Suprapubic skin (tissue), 4 donors: Measurements from ENCODE around the gene NRP1. TPM values are rescaled to one million over a fixed set of nuclear protein-coding genes. Genes with fewer than 3 reads are reported as not detected.

Source experiments
- DNase-seq, 2 donors: peaks; one replicate each; pipeline ENCODE4 v3.0.0-alpha.2; 2019; ENCODE audit warnings: low spot score in 2 of 2
- H3K27ac ChIP-seq: fragments of 200-600 bp; sonication (generic); one replicate; pipeline ENCODE4 v1.5.1; 2019
- H3K27me3 ChIP-seq: fragments of 200-600 bp; sonication (generic); one replicate; pipeline ENCODE4 v1.5.1; 2019
- H3K36me3 ChIP-seq: fragments of 200-600 bp; sonication (generic); one replicate; pipeline ENCODE4 v1.5.1; 2019
- H3K4me1 ChIP-seq: fragments of 200-600 bp; sonication (generic); one replicate; pipeline ENCODE4 v1.5.1; 2019
- H3K4me3 ChIP-seq: fragments of 200-600 bp; sonication (generic); one replicate; pipeline ENCODE4 v1.5.1; 2019; ENCODE audit warnings: mild to moderate bottlenecking
- H3K9me3 ChIP-seq: fragments of 200-600 bp; sonication (generic); one replicate; pipeline ENCODE4 v1.5.1; 2019
- CTCF ChIP-seq, 2 donors: fragments of 200-600 bp in 1 of 2; fragments of 450-650 bp in 1 of 2; sonication (generic) in 1 of 2; IDR thresholded peaks; one replicate each; pipeline ENCODE4 v1.5.1; 2016 to 2019; ENCODE audit warnings: antibody characterized with exemption in 2 of 2, mild to moderate bottlenecking in 1 of 2, moderate library complexity in 1 of 2
- EP300 ChIP-seq: sonication (generic); formaldehyde crosslinking; IDR thresholded peaks from one replicate; pipeline ENCODE4 v1.6.1; 2017; ENCODE audit warnings: antibody characterized with exemption
- POLR2A ChIP-seq, 2 donors: fragments of 450-650 bp; IDR thresholded peaks; one replicate each; pipeline ENCODE4 v1.6.1; 2017; ENCODE audit warnings: antibody characterized with exemption in 2 of 2, mild to moderate bottlenecking in 2 of 2, moderate library complexity in 2 of 2
- POLR2AphosphoS5 ChIP-seq, 3 donors: sonication (generic); formaldehyde crosslinking; IDR thresholded peaks; one replicate each; pipeline ENCODE4 v1.6.1; 2017; ENCODE audit warnings: antibody characterized with exemption in 3 of 3
- WGBS: methylation state at CpG from one replicate; pipeline ENCODE4 v1.1.5; 2018; 5-methylcytosine and 5-hydroxymethylcytosine counted together
- total RNA-seq, 4 donors: library from RNA; depleted of rRNA; stranded (reverse); fragments of >200 nt; gene quantifications; one replicate each; pipeline ENCODE4 v1.1.0, GENCODE V29; 2016

Gene NRP1
- total RNA-seq, 4 donors from 2014 or later = 9.5 to 23.7 (median 18.2) TPM

- H3K27me3 ChIP-seq = no peaks in the 10 kb centered on the region
- H3K4me1 ChIP-seq = peaks cover 3% of the 10 kb centered on the region
- H3K4me3 ChIP-seq = no peak overlapping the region
- no peaks in the 10 kb centered on the region for H3K9me3 ChIP-seq
- WGBS = 85% methylated on average over 11 of the region's 11 CpGs
- DNase-seq = no peak
- peaks cover 24% of the 10 kb centered on the region for H3K36me3 ChIP-seq
- no peak overlapping the region for H3K27ac ChIP-seq
- TF ChIP-seq POLR2A (IDR thresholded peaks at IDR 0.05) = no peak
- no peak for TF ChIP-seq POLR2AphosphoS5 (IDR thresholded peaks at IDR 0.05)
- TF ChIP-seq EP300 = no peak
- TF ChIP-seq CTCF (IDR thresholded peaks at IDR 0.05) = no peak
Measured at GRCh38 chr10:33247221-33247922, 87.1 kb downstream of the NRP1 start.

- TF ChIP-seq CTCF (IDR thresholded peaks at IDR 0.05) (no peak), EP300 (no peak)
- Histone ChIP-seq H3K4me1 (peaks cover 9% of the 10 kb centered on the region), H3K36me3 (peaks cover 9% of the 10 kb centered on the region), H3K27ac (no peak overlapping the region), H3K9me3 (no peaks in the 10 kb centered on the region), H3K4me3 (no peak overlapping the region), H3K27me3 (no peaks in the 10 kb centered on the region)
- DNase-seq = no peak
- 100% methylated on average over 1 of the region's 1 CpG for WGBS
Measured at GRCh38 chr10:33245343-33245742, 89.1 kb downstream of the NRP1 start.

- TF ChIP-seq EP300 (no peak), CTCF (IDR thresholded peaks at IDR 0.05) (no peak)
- peaks cover 4% of the 10 kb centered on the region for H3K36me3 ChIP-seq
- peaks cover 9% of the 10 kb centered on the region for H3K4me1 ChIP-seq
- no peak for DNase-seq
- H3K27me3 ChIP-seq = no peaks in the 10 kb centered on the region
- no peak overlapping the region for H3K4me3 ChIP-seq
- 80% methylated on average over 2 of the region's 2 CpGs for WGBS
- no peaks in the 10 kb centered on the region for H3K9me3 ChIP-seq
- H3K27ac ChIP-seq = no peak overlapping the region
Measured at GRCh38 chr10:33244354-33244967, 90.0 kb downstream of the NRP1 start.

GRCh38 chr10:33243703-33244102 lies 90.8 kb downstream of the NRP1 start:
- no peak for DNase-seq

More at GRCh38 chr10:33243703-33244102, 90.8 kb downstream of the NRP1 start:
- H3K27ac ChIP-seq = no peak overlapping the region
- WGBS = 96% methylated on average over 2 of the region's 2 CpGs
- H3K27me3 ChIP-seq = no peaks in the 10 kb centered on the region
- no peak overlapping the region for H3K4me3 ChIP-seq
- no peaks in the 10 kb centered on the region for H3K9me3 ChIP-seq
- H3K4me1 ChIP-seq = peaks cover 9% of the 10 kb centered on the region
- TF ChIP-seq POLR2A (IDR thresholded peaks at IDR 0.05) = no peak
- TF ChIP-seq EP300 = no peak
- TF ChIP-seq CTCF (IDR thresholded peaks at IDR 0.05) = no peak
- TF ChIP-seq POLR2AphosphoS5 (IDR thresholded peaks at IDR 0.05) = no peak
- H3K36me3 ChIP-seq = peaks cover 4% of the 10 kb centered on the region
